WTC11 (cell line): Measurements from ENCODE around the gene STK11. TPM values are rescaled to one million over a fixed set of nuclear protein-coding genes. Genes with fewer than 3 reads are reported as not detected.

Source experiments
- ATAC-seq: fragments of 200-7000 bp; cut with Tn5 transposase; 2 replicates; pipeline ENCODE4 v1.10.0; 2021; ENCODE audit warnings: mild to moderate bottlenecking, moderate library complexity
- CTCF ChIA-PET: fragments of 300-600 bp; sonication (Branson Sonifier 250); formaldehyde crosslinking; loops from one replicate; lab custom pipeline; 2021; ENCODE audit warnings: antibody characterized with exemption; lab: Charles Lee
- POLR2A ChIA-PET: fragments of 350-600 bp; sonication (Branson Sonifier 250); formaldehyde crosslinking; loops from one replicate; lab custom pipeline; 2021; ENCODE audit warnings: antibody characterized with exemption; lab: Charles Lee
- DNase-seq: peaks from one replicate; pipeline ENCODE4 v3.0.0; 2021; ENCODE audit warnings: low spot score
- H3K27ac Mint-ChIP-seq: 2 replicates; pipeline ENCODE4 v1.8.0; 2021; ENCODE audit warnings: mixed read lengths
- H3K27me3 Mint-ChIP-seq: 2 replicates; pipeline ENCODE4 v1.8.0; 2021; ENCODE audit warnings: low read depth, mild to moderate bottlenecking, moderate library complexity, mixed read lengths
- H3K36me3 Mint-ChIP-seq: 2 replicates; pipeline ENCODE4 v1.8.0; 2021; ENCODE audit warnings: mixed read lengths
- H3K4me1 Mint-ChIP-seq: 2 replicates; pipeline ENCODE4 v1.8.0; 2022; ENCODE audit warnings: mixed read lengths
- H3K4me3 Mint-ChIP-seq: 2 replicates; pipeline ENCODE4 v1.8.0; 2021; ENCODE audit warnings: mild to moderate bottlenecking, moderate library complexity, mixed read lengths
- H3K9me3 Mint-ChIP-seq: 2 replicates; pipeline ENCODE4 v1.8.0; 2021; ENCODE audit warnings: mixed read lengths
- ESRRA ChIP-seq: sonication (generic); formaldehyde crosslinking; IDR thresholded peaks from 2 replicates; pipeline ENCODE4 v1.8.1; 2022; ENCODE audit warnings: mild to moderate bottlenecking, missing genetic modification reagents, borderline replicate concordance
- ETV6 ChIP-seq: sonication (generic); formaldehyde crosslinking; IDR thresholded peaks from 2 replicates; pipeline ENCODE4 v1.8.1; 2022; ENCODE audit warnings: mild to moderate bottlenecking, missing genetic modification reagents
- HMGA2 ChIP-seq: fragments of 250-450 bp; sonication (Bioruptor Pico); IDR thresholded peaks from 2 replicates; pipeline ENCODE4 v1.4.0; 2021; ENCODE audit warnings: mild to moderate bottlenecking, moderate library complexity
- NR2C2 ChIP-seq: sonication (generic); formaldehyde crosslinking; IDR thresholded peaks from 2 replicates; pipeline ENCODE4 v1.8.0; 2022; ENCODE audit warnings: mild to moderate bottlenecking, missing genetic modification reagents
- OVOL2 ChIP-seq: fragments of 250-450 bp; sonication (Bioruptor Pico); IDR thresholded peaks from 2 replicates; pipeline ENCODE4 v1.9.0; 2021; ENCODE audit warnings: mild to moderate bottlenecking, borderline replicate concordance
- RORB ChIP-seq: fragments of 250-450 bp; sonication (Bioruptor Pico); IDR thresholded peaks from 2 replicates; pipeline ENCODE4 v1.9.0; 2021; ENCODE audit warnings: mild to moderate bottlenecking
- TEAD1 ChIP-seq: sonication (generic); formaldehyde crosslinking; IDR thresholded peaks from 2 replicates; pipeline ENCODE4 v1.8.0; 2022; ENCODE audit warnings: mild to moderate bottlenecking, missing genetic modification reagents
- TEAD4 ChIP-seq: sonication (generic); formaldehyde crosslinking; IDR thresholded peaks from 2 replicates; pipeline ENCODE4 v1.8.0; 2022; ENCODE audit warnings: mild to moderate bottlenecking, missing genetic modification reagents
- ZNF219 ChIP-seq: sonication (generic); formaldehyde crosslinking; IDR thresholded peaks from 2 replicates; pipeline ENCODE4 v1.8.0; 2023; ENCODE audit warnings: missing genetic modification reagents, mild to moderate bottlenecking, borderline replicate concordance
- ZNF232 ChIP-seq: sonication (generic); formaldehyde crosslinking; IDR thresholded peaks from 2 replicates; pipeline ENCODE4 v1.8.0; 2022; ENCODE audit warnings: mild to moderate bottlenecking, missing genetic modification reagents
- ZNF396 ChIP-seq: fragments of 250-450 bp; sonication (Bioruptor Pico); IDR thresholded peaks from 2 replicates; pipeline ENCODE4 v1.8.0; 2021; ENCODE audit warnings: mild to moderate bottlenecking, moderate library complexity, borderline replicate concordance
- ZNF423 ChIP-seq: fragments of 250-450 bp; sonication (Bioruptor Pico); IDR thresholded peaks from 2 replicates; pipeline ENCODE4 v2.1.2; 2022; ENCODE audit warnings: mild to moderate bottlenecking, moderate library complexity
- total RNA-seq: library from RNA; stranded (reverse); gene quantifications from 3 replicates; pipeline ENCODE4 v1.2.3, GENCODE V29; 2021
- TF ChIP-seq, protein P1 (sequence below): fragments of 250-450 bp; sonication (Bioruptor Pico); conservative IDR thresholded peaks from 2 replicates; pipeline ENCODE4 v1.9.0; 2021; ENCODE audit warnings: mild to moderate bottlenecking
- TF ChIP-seq, protein P2 (sequence below): sonication (generic); formaldehyde crosslinking; IDR thresholded peaks from 2 replicates; pipeline ENCODE4 v1.8.1; 2022; ENCODE audit warnings: missing genetic modification reagents, borderline replicate concordance
- TF ChIP-seq, protein P3 (sequence below): sonication (generic); formaldehyde crosslinking; conservative IDR thresholded peaks from 2 replicates; pipeline ENCODE4 v1.8.1; 2023; ENCODE audit warnings: mild to moderate bottlenecking, low read depth, missing genetic modification reagents, moderate library complexity
- TF ChIP-seq, protein P4 (sequence below): sonication (generic); formaldehyde crosslinking; IDR thresholded peaks from 2 replicates; pipeline ENCODE4 v1.8.1; 2023; ENCODE audit warnings: mild to moderate bottlenecking, missing genetic modification reagents
- TF ChIP-seq, protein P5 (sequence below): sonication (generic); formaldehyde crosslinking; IDR thresholded peaks from 2 replicates; pipeline ENCODE4 v1.8.0; 2023; ENCODE audit warnings: mild to moderate bottlenecking, missing genetic modification reagents
- TF ChIP-seq, protein P6 (sequence below): sonication (generic); formaldehyde crosslinking; IDR thresholded peaks from 2 replicates; pipeline ENCODE4 v1.8.1; 2023; ENCODE audit warnings: mild to moderate bottlenecking, moderate library complexity, missing genetic modification reagents

Gene STK11
- total RNA-seq, 1 experiment from 2014 or later, result 112 TPM

DNA sequence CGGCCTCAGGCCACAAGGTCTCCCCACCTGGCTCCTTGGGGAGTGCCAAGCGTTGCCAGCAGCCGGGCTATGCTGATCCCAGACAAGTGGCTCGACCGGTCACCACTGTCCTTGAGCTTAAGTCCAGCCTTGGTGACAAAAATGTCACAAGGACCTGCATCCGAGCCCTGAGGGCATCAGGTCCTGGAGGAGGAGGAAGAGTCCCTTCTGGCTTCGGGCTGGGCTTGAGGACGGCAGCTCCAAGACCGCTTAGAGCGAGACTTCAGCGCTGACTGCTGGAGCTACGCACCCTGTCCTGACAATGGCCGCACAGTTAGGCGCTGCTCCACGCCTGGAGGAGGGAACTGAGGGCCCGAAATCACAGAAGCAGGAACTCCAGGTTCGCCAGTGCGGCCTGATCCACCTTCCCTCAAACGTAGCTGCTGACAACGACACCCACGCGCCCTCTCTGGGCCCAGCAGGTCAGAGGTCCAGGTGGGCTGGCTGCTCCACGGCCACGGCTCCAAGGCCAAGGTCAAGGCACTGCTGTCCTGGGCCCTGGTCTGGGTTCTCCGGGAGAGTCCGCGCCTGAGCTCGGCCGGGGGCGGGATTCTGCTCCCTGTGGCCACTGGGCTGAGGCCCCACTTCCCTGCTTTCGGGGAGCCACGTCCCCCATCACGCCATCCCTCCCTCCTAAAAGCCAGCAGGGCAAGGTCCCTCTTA lies 38.6 kb upstream of the STK11 start:
- peaks cover 28% of the 10 kb centered on the region for H3K4me1 Mint-ChIP-seq
- no peaks in the 10 kb centered on the region for H3K27me3 Mint-ChIP-seq
- CTCF ChIA-PET, result interaction anchor here (0.7 to 2.6 kb wide), 3 partner anchors 17 to 55 kb away, joined by 3 to 8 read pairs (median 4); no protein-coding TSS in a partner anchor
- peak overlapping the region; percentile 68; the same call in 1 of the 2 replicates for H3K27ac Mint-ChIP-seq
- no peaks in the 10 kb centered on the region; the same call in 1 of the 2 replicates for H3K36me3 Mint-ChIP-seq
- ATAC-seq, result no peak
- H3K4me3 Mint-ChIP-seq, result no peak overlapping the region
- TF ChIP-seq HMGA2 (CRISPR knock-in tag) (no peak), OVOL2 (no peak), ETV6 (CRISPR knock-in tag) (no peak), ZNF219 (CRISPR knock-in tag) (no peak), NR2C2 (CRISPR knock-in tag) (no peak)
- TF ChIP-seq, protein P1, sequence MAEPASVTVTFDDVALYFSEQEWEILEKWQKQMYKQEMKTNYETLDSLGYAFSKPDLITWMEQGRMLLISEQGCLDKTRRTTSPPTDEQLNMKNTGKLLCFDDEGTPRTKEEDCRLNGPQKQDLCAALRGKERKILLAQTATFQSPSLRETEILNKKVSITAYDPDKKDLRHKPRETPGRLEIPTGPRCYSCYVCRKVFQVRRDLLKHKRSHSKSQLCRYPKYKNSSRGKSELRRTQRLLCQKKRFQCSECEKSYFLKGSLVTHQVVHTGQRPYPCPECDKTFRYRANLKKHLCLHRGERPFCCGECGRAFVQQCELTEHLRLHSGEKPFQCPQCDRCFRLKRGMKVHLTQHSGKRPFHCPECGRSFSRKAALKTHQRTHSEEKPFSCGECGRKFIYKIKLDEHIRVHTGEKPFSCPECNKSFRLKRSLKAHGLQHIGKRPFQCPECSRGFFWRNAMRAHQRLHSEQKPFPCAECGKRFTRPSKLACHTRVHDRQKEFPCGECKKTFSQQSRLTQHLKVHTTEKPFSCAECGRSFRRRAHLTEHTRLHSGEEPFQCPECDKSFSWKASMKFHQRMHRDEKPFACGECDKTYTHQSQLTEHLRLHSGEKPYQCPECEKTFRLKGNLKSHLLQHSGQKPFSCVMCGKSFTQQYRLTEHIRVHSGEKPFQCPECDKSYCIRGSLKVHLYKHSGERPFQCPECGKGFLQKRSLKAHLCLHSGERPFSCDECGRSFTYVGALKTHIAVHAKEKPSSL, result no peak
- TF ChIP-seq, all 79 proteins: peak for 0
- DNase-seq, result peak; percentile 13
- no peaks in the 10 kb centered on the region for H3K9me3 Mint-ChIP-seq
- POLR2A ChIA-PET, result no interaction called here

DNA sequence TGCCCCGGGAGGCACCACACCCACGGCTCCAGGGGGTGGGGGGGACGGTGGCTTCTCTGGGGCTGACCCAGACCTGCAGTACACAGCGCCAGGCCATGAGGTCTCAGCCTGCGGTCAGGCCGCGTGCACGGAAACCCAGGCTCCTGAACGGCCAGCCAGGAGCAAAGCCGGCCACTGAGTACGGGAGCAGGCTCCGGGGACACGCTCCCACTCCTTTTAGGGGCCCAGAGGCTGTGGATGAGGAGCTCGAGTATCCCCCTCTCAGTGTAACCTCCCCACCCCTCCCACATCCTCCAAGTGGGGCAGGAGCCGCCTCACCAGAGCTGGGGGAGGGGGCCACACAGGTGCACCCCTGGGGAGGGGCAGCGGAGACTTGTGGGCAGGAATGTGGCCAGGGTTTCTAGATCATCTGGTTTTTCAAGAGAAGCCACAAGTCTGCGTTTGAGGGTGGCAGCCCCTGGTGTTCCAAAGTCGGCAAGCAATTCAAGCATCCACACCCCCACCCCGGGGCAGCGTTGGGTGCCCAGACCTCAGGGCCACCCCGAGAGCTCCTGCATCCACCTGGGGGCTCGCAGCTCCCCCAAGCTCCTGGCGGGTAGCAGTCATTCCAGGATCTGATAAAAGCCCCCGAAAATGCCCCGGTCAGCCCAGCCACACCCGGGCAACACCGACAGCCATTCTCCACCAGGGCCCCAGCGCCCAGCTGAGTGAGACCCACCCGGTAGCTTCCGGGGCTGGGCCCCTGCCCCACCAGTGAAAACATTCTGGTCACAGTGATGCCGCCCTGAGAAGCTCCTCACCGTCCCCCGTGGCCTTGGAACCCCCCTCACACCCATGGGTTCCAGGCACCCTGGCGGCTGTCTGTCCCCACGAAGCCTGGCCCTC lies 37.6 kb upstream of the STK11 start:
- no peak for ATAC-seq
- H3K4me3 Mint-ChIP-seq, result no peak overlapping the region
- POLR2A ChIA-PET, result interaction anchor here (0.5 kb wide), 1 partner anchor 20 kb away, joined by 3 read pairs; no protein-coding TSS in a partner anchor
- TF ChIP-seq NR2C2 (CRISPR knock-in tag) (no peak), ETV6 (CRISPR knock-in tag) (no peak), ZNF423 (CRISPR knock-in tag) (no peak), RORB (no peak), TEAD1 (no peak), ZNF396 (CRISPR knock-in tag) (no peak), OVOL2 (no peak), TEAD4 (CRISPR knock-in tag) (no peak), ESRRA (CRISPR knock-in tag) (no peak), ZNF232 (CRISPR knock-in tag) (no peak)
- TF ChIP-seq, protein P2, sequence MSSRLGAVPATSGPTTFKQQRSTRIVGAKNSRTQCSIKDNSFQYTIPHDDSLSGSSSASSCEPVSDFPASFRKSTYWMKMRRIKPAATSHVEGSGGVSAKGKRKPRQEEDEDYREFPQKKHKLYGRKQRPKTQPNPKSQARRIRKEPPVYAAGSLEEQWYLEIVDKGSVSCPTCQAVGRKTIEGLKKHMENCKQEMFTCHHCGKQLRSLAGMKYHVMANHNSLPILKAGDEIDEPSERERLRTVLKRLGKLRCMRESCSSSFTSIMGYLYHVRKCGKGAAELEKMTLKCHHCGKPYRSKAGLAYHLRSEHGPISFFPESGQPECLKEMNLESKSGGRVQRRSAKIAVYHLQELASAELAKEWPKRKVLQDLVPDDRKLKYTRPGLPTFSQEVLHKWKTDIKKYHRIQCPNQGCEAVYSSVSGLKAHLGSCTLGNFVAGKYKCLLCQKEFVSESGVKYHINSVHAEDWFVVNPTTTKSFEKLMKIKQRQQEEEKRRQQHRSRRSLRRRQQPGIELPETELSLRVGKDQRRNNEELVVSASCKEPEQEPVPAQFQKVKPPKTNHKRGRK, result no peak
- TF ChIP-seq, protein P3, sequence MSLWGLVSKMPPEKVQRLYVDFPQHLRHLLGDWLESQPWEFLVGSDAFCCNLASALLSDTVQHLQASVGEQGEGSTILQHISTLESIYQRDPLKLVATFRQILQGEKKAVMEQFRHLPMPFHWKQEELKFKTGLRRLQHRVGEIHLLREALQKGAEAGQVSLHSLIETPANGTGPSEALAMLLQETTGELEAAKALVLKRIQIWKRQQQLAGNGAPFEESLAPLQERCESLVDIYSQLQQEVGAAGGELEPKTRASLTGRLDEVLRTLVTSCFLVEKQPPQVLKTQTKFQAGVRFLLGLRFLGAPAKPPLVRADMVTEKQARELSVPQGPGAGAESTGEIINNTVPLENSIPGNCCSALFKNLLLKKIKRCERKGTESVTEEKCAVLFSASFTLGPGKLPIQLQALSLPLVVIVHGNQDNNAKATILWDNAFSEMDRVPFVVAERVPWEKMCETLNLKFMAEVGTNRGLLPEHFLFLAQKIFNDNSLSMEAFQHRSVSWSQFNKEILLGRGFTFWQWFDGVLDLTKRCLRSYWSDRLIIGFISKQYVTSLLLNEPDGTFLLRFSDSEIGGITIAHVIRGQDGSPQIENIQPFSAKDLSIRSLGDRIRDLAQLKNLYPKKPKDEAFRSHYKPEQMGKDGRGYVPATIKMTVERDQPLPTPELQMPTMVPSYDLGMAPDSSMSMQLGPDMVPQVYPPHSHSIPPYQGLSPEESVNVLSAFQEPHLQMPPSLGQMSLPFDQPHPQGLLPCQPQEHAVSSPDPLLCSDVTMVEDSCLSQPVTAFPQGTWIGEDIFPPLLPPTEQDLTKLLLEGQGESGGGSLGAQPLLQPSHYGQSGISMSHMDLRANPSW, result no peak
- TF ChIP-seq, protein P4, sequence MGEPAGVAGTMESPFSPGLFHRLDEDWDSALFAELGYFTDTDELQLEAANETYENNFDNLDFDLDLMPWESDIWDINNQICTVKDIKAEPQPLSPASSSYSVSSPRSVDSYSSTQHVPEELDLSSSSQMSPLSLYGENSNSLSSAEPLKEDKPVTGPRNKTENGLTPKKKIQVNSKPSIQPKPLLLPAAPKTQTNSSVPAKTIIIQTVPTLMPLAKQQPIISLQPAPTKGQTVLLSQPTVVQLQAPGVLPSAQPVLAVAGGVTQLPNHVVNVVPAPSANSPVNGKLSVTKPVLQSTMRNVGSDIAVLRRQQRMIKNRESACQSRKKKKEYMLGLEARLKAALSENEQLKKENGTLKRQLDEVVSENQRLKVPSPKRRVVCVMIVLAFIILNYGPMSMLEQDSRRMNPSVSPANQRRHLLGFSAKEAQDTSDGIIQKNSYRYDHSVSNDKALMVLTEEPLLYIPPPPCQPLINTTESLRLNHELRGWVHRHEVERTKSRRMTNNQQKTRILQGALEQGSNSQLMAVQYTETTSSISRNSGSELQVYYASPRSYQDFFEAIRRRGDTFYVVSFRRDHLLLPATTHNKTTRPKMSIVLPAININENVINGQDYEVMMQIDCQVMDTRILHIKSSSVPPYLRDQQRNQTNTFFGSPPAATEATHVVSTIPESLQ (CRISPR knock-in tag), result no peak
- TF ChIP-seq, protein P5, sequence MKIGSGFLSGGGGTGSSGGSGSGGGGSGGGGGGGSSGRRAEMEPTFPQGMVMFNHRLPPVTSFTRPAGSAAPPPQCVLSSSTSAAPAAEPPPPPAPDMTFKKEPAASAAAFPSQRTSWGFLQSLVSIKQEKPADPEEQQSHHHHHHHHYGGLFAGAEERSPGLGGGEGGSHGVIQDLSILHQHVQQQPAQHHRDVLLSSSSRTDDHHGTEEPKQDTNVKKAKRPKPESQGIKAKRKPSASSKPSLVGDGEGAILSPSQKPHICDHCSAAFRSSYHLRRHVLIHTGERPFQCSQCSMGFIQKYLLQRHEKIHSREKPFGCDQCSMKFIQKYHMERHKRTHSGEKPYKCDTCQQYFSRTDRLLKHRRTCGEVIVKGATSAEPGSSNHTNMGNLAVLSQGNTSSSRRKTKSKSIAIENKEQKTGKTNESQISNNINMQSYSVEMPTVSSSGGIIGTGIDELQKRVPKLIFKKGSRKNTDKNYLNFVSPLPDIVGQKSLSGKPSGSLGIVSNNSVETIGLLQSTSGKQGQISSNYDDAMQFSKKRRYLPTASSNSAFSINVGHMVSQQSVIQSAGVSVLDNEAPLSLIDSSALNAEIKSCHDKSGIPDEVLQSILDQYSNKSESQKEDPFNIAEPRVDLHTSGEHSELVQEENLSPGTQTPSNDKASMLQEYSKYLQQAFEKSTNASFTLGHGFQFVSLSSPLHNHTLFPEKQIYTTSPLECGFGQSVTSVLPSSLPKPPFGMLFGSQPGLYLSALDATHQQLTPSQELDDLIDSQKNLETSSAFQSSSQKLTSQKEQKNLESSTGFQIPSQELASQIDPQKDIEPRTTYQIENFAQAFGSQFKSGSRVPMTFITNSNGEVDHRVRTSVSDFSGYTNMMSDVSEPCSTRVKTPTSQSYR (CRISPR knock-in tag), result no peak
- TF ChIP-seq, protein P6, sequence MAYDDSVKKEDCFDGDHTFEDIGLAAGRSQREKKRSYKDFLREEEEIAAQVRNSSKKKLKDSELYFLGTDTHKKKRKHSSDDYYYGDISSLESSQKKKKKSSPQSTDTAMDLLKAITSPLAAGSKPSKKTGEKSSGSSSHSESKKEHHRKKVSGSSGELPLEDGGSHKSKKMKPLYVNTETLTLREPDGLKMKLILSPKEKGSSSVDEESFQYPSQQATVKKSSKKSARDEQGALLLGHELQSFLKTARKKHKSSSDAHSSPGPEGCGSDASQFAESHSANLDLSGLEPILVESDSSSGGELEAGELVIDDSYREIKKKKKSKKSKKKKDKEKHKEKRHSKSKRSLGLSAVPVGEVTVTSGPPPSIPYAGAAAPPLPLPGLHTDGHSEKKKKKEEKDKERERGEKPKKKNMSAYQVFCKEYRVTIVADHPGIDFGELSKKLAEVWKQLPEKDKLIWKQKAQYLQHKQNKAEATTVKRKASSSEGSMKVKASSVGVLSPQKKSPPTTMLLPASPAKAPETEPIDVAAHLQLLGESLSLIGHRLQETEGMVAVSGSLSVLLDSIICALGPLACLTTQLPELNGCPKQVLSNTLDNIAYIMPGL, result no peak

More for the DNA sequence above, 37.6 kb upstream of the STK11 start:
- no peak overlapping the region for H3K27ac Mint-ChIP-seq
- H3K36me3 Mint-ChIP-seq, result no peaks in the 10 kb centered on the region; the same call in 1 of the 2 replicates
- CTCF ChIA-PET, result interaction anchor here (0.7 to 2.6 kb wide), 3 partner anchors 18 to 54 kb away, joined by 3 to 8 read pairs (median 3); no protein-coding TSS in a partner anchor
- DNase-seq, result peak; percentile 19
- H3K27me3 Mint-ChIP-seq, result no peaks in the 10 kb centered on the region
- H3K4me1 Mint-ChIP-seq, result peaks cover 31% of the 10 kb centered on the region
- H3K9me3 Mint-ChIP-seq, result no peaks in the 10 kb centered on the region
